ENCODE data around the gene HORMAD2.

DNA sequence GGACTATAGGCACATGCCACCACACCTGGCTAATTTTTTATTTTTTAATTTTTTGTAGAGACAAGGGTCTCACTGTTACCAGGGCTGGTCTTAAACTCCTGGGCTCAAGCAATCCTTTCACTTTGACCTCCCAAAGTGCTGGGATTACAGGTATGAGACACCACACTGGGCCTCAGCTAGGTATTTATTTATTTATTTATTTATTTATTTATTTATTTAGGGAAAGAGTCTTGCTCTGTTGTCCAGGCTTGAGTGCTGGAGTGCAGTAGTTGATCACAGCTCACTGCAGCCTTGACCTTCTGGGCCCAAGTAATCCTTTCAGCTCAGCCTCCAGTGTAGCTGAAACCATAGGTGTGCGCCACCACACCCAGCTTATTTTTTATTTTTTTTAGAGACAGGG is 43.2 kb downstream of the HORMAD2 start:
- TF ChIP-seq, protein P1, sequence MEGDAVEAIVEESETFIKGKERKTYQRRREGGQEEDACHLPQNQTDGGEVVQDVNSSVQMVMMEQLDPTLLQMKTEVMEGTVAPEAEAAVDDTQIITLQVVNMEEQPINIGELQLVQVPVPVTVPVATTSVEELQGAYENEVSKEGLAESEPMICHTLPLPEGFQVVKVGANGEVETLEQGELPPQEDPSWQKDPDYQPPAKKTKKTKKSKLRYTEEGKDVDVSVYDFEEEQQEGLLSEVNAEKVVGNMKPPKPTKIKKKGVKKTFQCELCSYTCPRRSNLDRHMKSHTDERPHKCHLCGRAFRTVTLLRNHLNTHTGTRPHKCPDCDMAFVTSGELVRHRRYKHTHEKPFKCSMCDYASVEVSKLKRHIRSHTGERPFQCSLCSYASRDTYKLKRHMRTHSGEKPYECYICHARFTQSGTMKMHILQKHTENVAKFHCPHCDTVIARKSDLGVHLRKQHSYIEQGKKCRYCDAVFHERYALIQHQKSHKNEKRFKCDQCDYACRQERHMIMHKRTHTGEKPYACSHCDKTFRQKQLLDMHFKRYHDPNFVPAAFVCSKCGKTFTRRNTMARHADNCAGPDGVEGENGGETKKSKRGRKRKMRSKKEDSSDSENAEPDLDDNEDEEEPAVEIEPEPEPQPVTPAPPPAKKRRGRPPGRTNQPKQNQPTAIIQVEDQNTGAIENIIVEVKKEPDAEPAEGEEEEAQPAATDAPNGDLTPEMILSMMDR (IDR thresholded peaks at IDR 0.05; ENCODE audit: low read depth, low read length): no peak
- no peak for TF ChIP-seq POLR2A (IDR thresholded peaks at IDR 0.05; ENCODE audit: extremely low read depth, insufficient read length)
- TF ChIP-seq, protein P2, sequence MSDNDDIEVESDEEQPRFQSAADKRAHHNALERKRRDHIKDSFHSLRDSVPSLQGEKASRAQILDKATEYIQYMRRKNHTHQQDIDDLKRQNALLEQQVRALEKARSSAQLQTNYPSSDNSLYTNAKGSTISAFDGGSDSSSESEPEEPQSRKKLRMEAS (IDR thresholded peaks at IDR 0.05; ENCODE audit: low read depth, low read length): no peak

All from NB4 (cell line).